GM23248 (cell line): ENCODE measurements around the gene TCEA2.

Experiments used
- EZH2 ChIP-seq: fragments of 200-600 bp; sonication (generic); IDR thresholded peaks from 2 replicates; pipeline ENCODE4 v1.6.1; 2018; ENCODE audit warnings: antibody characterized with exemption, mild to moderate bottlenecking; ENCODE audit not compliant: insufficient read depth, poor library complexity, severe bottlenecking
- EZH2phosphoT487 ChIP-seq: fragments of 200-600 bp; sonication (generic); IDR thresholded peaks from 2 replicates; pipeline ENCODE4 v1.6.1; 2018; ENCODE audit warnings: antibody characterized with exemption, moderate library complexity, mild to moderate bottlenecking, low read depth; ENCODE audit not compliant: insufficient read depth

GRCh38 chr20:64111841-64112641, 49.0 kb downstream of the TCEA2 start:
- no peak for TF ChIP-seq EZH2phosphoT487
- no peak for TF ChIP-seq EZH2
